GM19035 (cell line): Measurements from ENCODE around the gene EIF4ENIF1.
A peak's percentile ranks its signal among the peaks of the same experiment; 100 is the strongest.
"Not testable (repeated sequence)": the region's sequence is repeated elsewhere in the genome, so short reads cannot be mapped to it uniquely, and the experiment has no call there.

Experiments
- ATAC-seq: cut with Tn5 transposase; IDR thresholded peaks from one replicate; pipeline ENCODE4 v1.9.1; 2021; ENCODE audit not compliant: unreplicated experiment

The EIF4ENIF1 gene

GRCh38 chr22:31489632-31490495, at the start of gene EIF4ENIF1:
EIF4ENIF1 (minus strand) TSS chr22:31489842; CDS start chr22:31488718, 1,124 bp downstream.
- peak; percentile 32 for ATAC-seq

- no peak for ATAC-seq
These were observed 49.2 kb upstream of the EIF4ENIF1 start for GRCh38 chr22:31538815-31539214.

GRCh38 chr22:31537019-31537535, 47.4 kb upstream of the EIF4ENIF1 start:
- peak; percentile 65 for ATAC-seq

GRCh38 chr22:31533374-31533773, 43.7 kb upstream of the EIF4ENIF1 start:
- no peak for ATAC-seq

GRCh38 chr22:31532060-31532459, 42.4 kb upstream of the EIF4ENIF1 start:
- no peak for ATAC-seq

GRCh38 chr22:31530823-31531195, 41.2 kb upstream of the EIF4ENIF1 start:
- ATAC-seq, result no peak

GRCh38 chr22:31526270-31526669, 36.6 kb upstream of the EIF4ENIF1 start:
- ATAC-seq, result no peak

GRCh38 chr22:31524132-31524531, 34.5 kb upstream of the EIF4ENIF1 start:
- not testable (repeated sequence) for ATAC-seq

- no peak for ATAC-seq
These were observed 30.4 kb upstream of the EIF4ENIF1 start for GRCh38 chr22:31520051-31520450.

- no peak for ATAC-seq
These were observed 19.6 kb upstream of the EIF4ENIF1 start for GRCh38 chr22:31509061-31509762.

GRCh38 chr22:31508536-31508935, 18.9 kb upstream of the EIF4ENIF1 start:
- ATAC-seq, result no peak

GRCh38 chr22:31507517-31507916, 17.9 kb upstream of the EIF4ENIF1 start:
- ATAC-seq, result not testable (repeated sequence)

GRCh38 chr22:31504282-31504681, 14.6 kb upstream of the EIF4ENIF1 start:
- ATAC-seq, result no peak

GRCh38 chr22:31503211-31503964, 13.7 kb upstream of the EIF4ENIF1 start:
- ATAC-seq, result no peak

GRCh38 chr22:31501738-31502137, 12.1 kb upstream of the EIF4ENIF1 start:
- no peak for ATAC-seq

- no peak for ATAC-seq
These were observed 7.7 kb upstream of the EIF4ENIF1 start for GRCh38 chr22:31497148-31497938.

- ATAC-seq, result peak; percentile 13
These were observed 7.1 kb upstream of the EIF4ENIF1 start for GRCh38 chr22:31496735-31497146.

GRCh38 chr22:31496007-31496734, 6.5 kb upstream of the EIF4ENIF1 start, which contains the start of gene SFI1:
SFI1 (plus strand) TSS chr22:31496536; CDS start chr22:31508285, 11,749 bp downstream.
- ATAC-seq, result peak; percentile 72

GRCh38 chr22:31495343-31495742, 5.7 kb upstream of the EIF4ENIF1 start:
- no peak for ATAC-seq

GRCh38 chr22:31493355-31493754, 3.7 kb upstream of the EIF4ENIF1 start:
- ATAC-seq, result not testable (repeated sequence)
